HG03097 (cell line): ENCODE results near the gene ZNF605.
A peak's percentile ranks its signal among the peaks of the same experiment; 100 is the strongest.
"Not testable (repeated sequence)": the region's sequence is repeated elsewhere in the genome, so short reads cannot be mapped to it uniquely, and the experiment has no call there.

Source experiments
- ATAC-seq: cut with Tn5 transposase; IDR thresholded peaks from one replicate; pipeline ENCODE4 v1.9.1; 2021; ENCODE audit not compliant: unreplicated experiment, low FRiP score

ZNF605 gene

GRCh38 chr12:132908145-132909029 lies 47.7 kb downstream of the ZNF605 start:
- ATAC-seq: peak; percentile 85

- ATAC-seq: not testable (repeated sequence)
Observed at GRCh38 chr12:132907789-132908144, 48.3 kb downstream of the ZNF605 start.

GRCh38 chr12:132907216-132907615 lies 48.9 kb downstream of the ZNF605 start:
- ATAC-seq: no peak

- ATAC-seq: no peak
Observed at GRCh38 chr12:132904718-132905328, 51.3 kb downstream of the ZNF605 start.

DNA sequence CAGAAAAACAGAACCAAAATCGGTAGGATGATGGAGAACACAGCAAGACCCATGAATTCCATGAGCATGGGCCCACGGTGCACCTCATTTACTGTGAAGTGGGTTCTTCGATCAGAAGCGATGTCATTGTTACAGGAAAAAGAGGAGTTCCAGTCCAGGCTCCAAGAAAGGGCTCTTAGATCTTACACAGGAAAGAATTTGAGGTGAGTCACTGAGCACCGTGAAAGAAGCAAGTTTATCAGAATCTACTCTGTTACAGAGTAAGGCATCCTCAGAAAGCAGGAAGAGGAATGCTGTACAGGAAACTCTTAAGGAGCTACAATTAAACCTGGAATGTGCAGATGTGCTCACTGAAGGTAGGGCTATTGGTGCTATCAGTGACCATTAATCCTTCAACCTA lies 57.1 kb downstream of the ZNF605 start:
- ATAC-seq: no peak

- no peak for ATAC-seq
Observed at GRCh38 chr12:132888852-132889251, 67.3 kb downstream of the ZNF605 start.

DNA sequence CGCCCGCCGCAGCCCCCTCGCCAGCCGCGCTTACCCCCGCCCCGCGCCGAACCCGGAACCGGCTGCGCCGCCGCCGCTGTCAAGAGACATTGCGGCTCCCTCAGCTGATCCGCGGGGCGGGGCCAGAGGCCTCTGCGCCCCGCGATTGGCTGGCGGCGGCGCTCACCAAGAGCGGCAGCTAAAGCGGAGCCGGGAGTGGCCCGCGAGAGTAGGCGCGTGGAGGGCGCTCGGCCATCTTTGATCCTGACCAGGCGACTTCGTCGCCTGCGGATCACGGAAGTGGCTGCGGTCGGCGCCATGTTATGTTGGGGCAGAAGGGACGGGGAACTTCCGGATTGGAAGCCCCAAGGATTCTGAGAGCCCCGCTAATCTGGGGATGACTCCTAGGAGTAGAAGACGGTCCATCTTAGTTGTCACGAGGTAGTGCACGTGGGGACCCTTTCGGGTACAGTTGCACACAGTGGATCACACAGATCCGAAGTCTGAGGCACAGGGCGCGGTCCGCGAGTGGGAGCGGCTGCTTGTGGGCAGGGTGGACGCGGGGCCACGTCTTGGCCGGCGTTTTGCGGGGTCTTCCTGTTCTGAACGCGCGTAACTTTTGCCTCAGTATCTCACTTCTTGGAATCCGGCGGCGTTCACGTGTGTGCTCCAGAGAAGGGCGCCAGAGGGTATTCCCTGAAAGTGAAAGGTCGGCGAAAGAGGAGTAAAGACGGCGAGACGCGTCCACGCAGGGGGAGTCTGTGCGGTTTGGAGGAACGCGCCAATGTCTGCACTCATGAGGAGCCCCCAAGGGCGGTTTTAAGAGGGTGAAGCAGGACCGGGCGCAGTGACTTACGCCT lies 68.4 kb downstream of the ZNF605 start, which contains the start of gene CHFR:
CHFR (minus strand) TSS at position 93 of the 839 bp plus-strand sequence. CDS start 277 bp downstream, outside the sequence.
- peak; percentile 97 for ATAC-seq

DNA sequence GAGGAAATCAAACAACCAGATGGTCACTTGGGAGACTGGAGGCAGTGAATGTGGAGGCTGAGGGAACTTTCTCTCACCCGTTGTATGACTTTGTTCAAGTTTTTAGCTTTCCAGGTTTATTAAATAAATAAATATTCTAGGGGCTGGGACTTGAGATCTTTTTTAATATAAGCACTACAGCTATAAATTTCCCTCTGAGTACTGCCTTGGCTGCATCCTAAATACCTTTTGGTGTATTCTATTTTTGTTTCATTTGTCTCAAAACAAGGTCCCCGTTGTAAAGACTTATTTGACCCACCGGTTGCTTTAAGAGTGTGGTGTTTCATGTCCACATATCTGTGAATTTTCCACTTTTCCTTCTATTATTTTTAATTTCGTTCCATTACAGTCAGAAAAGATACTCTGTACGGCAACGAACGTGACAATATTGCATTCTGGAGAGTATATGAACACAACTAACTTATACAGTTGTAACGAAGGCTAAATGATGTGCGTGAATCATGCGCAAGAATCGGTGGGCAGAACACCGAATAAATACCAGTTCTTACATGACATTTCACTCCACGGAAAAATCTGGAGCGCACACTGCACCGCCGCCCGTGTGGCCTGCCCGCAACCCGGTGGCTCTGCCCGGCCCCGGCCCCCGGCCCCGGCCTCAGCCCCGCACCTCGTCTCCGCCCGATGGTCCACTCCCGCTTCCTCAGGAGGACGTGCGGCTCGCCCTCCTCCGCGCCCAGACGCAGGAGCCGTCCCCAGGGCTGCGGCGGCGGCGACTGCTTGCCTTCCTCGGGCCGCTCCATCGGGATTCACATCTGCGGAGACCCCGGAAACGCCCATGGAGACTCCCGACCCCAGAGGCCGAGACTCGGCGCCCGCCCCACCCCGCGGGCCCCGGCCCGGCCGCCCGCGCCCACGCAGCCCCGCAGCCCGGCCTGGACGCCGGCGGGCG lies 69.3 kb downstream of the ZNF605 start:
- ATAC-seq: peak; percentile 33

DNA sequence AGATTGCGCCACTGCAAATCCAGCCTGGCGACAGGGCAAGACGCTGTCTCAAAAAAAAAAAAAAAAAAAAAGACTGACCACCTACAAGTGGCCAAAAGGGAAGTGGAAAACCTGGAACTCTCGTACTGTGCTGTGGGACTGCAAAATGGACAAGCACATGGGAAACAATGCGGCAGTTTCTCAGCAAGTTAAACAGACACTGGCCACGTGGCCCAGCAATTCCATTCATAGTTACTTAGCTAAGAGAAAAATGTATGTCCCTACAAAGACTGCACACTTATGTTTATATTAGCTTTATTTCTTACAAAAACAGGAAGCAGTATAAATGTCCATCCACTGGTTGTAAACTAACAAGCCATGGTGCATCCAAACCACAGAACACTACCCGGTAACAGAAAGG lies 74.3 kb downstream of the ZNF605 start:
- no peak for ATAC-seq

DNA sequence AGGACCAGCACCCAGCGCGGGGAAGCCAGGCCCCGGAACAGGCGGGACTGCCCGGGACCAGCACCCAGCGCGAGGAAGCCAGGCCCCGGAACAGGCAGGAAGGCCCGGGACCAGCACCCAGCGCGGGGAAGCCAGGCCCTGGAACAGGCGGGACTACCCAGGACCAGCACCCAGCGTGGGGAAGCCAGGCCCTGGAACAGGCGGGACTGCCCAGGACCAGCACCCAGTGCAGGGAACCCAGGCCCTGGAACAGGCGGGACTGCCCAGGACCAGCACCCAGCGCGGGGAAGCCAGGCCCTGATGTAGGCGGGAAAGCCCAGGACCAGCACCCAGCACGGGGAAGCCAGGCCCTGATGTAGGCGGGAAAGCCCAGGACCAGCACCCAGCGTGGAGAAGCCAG lies 81.5 kb downstream of the ZNF605 start:
- not testable (repeated sequence) for ATAC-seq

- ATAC-seq: no peak
Observed at GRCh38 chr12:132874175-132874574, 81.9 kb downstream of the ZNF605 start.

DNA sequence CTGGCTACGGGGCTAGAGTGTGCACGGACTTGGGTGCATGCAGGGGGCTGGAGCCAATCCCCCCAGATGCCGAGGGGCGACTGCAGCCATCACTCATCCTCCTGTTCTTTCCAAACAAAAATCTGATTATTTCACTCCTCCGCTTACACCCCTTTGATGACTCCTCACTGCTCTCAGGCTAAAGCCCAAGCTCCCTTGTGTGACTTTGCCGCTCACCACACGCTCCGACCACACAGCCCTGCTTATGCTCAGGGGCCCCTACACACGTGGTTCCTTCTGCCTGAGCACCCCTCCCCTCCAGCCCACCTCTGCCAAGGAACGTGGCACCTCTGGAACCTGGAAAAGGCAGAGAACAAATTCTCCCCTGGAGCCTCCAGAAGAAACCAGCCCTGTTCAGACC lies 82.4 kb downstream of the ZNF605 start:
- no peak for ATAC-seq

- no peak for ATAC-seq
Observed at GRCh38 chr12:132872975-132873421, 83.1 kb downstream of the ZNF605 start.

DNA sequence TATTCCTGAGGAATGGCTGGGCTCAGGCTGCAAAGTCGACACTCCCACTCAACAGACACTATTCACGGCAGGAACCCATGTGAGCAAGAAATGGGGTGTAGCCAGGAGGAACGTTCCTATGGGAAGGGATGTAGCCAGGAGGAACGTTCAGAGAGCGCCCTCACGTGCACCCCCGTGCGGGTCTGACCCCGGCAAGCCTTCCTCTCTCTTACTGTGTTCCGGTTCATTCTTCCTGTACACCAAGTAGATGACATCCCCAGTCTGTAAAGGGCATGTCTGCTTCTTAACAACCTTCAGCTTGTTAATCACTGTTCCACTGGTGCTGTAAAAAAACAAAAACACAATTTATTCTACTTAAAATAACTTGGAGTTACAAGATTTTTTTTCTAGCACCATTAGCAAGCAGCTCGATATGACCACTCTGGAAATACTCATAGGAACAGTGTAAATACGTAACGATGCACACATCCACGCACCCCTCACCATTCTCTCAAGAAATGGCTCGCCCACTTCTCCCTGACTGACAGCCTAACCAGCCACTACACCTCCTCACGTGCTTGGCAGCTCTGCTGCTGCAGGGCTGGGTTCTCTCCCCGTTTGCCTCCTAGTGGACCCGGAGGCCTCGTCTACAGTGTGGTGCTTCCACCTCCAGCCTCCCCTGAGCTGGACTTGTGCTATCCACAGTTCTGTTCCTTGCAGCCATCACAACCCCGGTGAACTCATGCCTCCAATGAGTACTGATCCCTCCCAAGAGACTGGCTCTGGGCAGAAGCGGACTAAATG lies 83.8 kb downstream of the ZNF605 start:
- ATAC-seq: no peak

GRCh38 chr12:132869551-132869950 lies 86.6 kb downstream of the ZNF605 start:
- ATAC-seq: no peak
